Liver (tissue), 9 donors: Measurements from ENCODE around the gene UTS2R. TPM values are rescaled to one million over a fixed set of nuclear protein-coding genes. Genes with fewer than 3 reads are reported as not detected.

Experiments used
- DNase-seq: peaks from one replicate; pipeline ENCODE4 v3.0.0-alpha.2; 2017; ENCODE audit warnings: low spot score
- H3K27ac ChIP-seq, 2 donors: one replicate each; pipeline ENCODE4 v1.7.0; 2013; ENCODE audit warnings: inconsistent platforms in 2 of 2, low read length in 2 of 2, control low read depth in 1 of 2, low read depth in 1 of 2, mild to moderate bottlenecking in 1 of 2
- H3K27me3 ChIP-seq, 4 donors: one replicate each; pipeline versions ENCODE4 v1.6.1 to v1.7.0; 2013; ENCODE audit warnings: low read length in 3 of 4, inconsistent platforms in 1 of 4, mild to moderate bottlenecking in 1 of 4, moderate library complexity in 1 of 4; ENCODE audit not compliant: control insufficient read depth in 4 of 4, insufficient read depth in 4 of 4
- H3K36me3 ChIP-seq, 4 donors: one replicate each; pipeline versions ENCODE4 v1.6.1 to v1.7.0; 2013; ENCODE audit warnings: low read length in 3 of 4, mild to moderate bottlenecking in 3 of 4, low read depth in 1 of 4, moderate library complexity in 1 of 4; ENCODE audit not compliant: control insufficient read depth in 4 of 4, insufficient read depth in 3 of 4
- H3K4me1 ChIP-seq, 4 donors: one replicate each; pipeline versions ENCODE4 v1.6.1 to v1.7.0; 2013; ENCODE audit warnings: low read length in 3 of 4, mild to moderate bottlenecking in 3 of 4, moderate library complexity in 1 of 4; ENCODE audit not compliant: control insufficient read depth in 4 of 4, insufficient read depth in 4 of 4
- H3K4me3 ChIP-seq, 3 donors: one replicate each; pipeline versions ENCODE4 v1.6.1 to v1.7.0; 2013; ENCODE audit warnings: low read length in 3 of 3, control low read depth in 1 of 3, low read depth in 1 of 3, mild to moderate bottlenecking in 1 of 3
- H3K9ac ChIP-seq, 2 donors: one replicate each; pipeline ENCODE4 v1.7.0; 2013; ENCODE audit warnings: low read length in 2 of 2, mild to moderate bottlenecking in 2 of 2, moderate library complexity in 2 of 2, control low read depth in 1 of 2, low read depth in 1 of 2
- H3K9me3 ChIP-seq, 4 donors: one replicate each; pipeline versions ENCODE4 v1.6.1 to v1.7.0; 2013; ENCODE audit warnings: low read length in 3 of 4; ENCODE audit not compliant: control insufficient read depth in 4 of 4
- ATF3 ChIP-seq: IDR thresholded peaks from 2 replicates; pipeline ENCODE4 v1.6.1; 2016; ENCODE audit warnings: antibody characterized with exemption
- EGR1 ChIP-seq, 2 donors: IDR thresholded peaks; 2 replicates each; pipeline ENCODE4 v1.6.1; 2016 to 2018; ENCODE audit warnings: antibody characterized with exemption in 2 of 2, low read depth in 2 of 2
- FOXA1 ChIP-seq: IDR thresholded peaks from 2 replicates; pipeline ENCODE4 v1.6.1; 2016; ENCODE audit warnings: antibody characterized with exemption
- FOXA2 ChIP-seq: IDR thresholded peaks from 2 replicates; pipeline ENCODE4 v1.6.1; 2016; ENCODE audit warnings: antibody characterized with exemption
- GABPA ChIP-seq, 2 donors: IDR thresholded peaks in 1 of 2; conservative IDR thresholded peaks in 1 of 2; 2 replicates each; pipeline ENCODE4 v1.6.1; 2016; ENCODE audit warnings: antibody characterized with exemption in 2 of 2, mild to moderate bottlenecking in 1 of 2, moderate library complexity in 1 of 2
- HNF4A ChIP-seq, 2 donors: conservative IDR thresholded peaks; 2 replicates each; pipeline ENCODE4 v1.6.1; 2016; ENCODE audit warnings: antibody characterized with exemption in 2 of 2, mild to moderate bottlenecking in 2 of 2
- HNF4G ChIP-seq: IDR thresholded peaks from 2 replicates; pipeline ENCODE4 v1.6.1; 2016; ENCODE audit warnings: antibody characterized with exemption
- JUND ChIP-seq, 2 donors: IDR thresholded peaks; 2 replicates each; pipeline ENCODE4 v1.6.1; 2016; ENCODE audit warnings: antibody characterized with exemption in 2 of 2
- NR2F2 ChIP-seq: IDR thresholded peaks from 2 replicates; pipeline ENCODE4 v1.6.1; 2016; ENCODE audit warnings: antibody characterized with exemption
- RAD21 ChIP-seq, 2 donors: IDR thresholded peaks; 2 replicates each; pipeline ENCODE4 v1.6.1; 2016; ENCODE audit warnings: antibody characterized with exemption in 2 of 2, mild to moderate bottlenecking in 2 of 2
- REST ChIP-seq: IDR thresholded peaks from 2 replicates; pipeline ENCODE4 v1.6.1; 2016; ENCODE audit warnings: antibody characterized with exemption, mild to moderate bottlenecking
- RXRA ChIP-seq, 2 donors: IDR thresholded peaks; 2 replicates each; pipeline ENCODE4 v1.6.1; 2017 to 2018; ENCODE audit warnings: antibody characterized with exemption in 2 of 2, mild to moderate bottlenecking in 1 of 2
- SP1 ChIP-seq: IDR thresholded peaks from 2 replicates; pipeline ENCODE4 v1.6.1; 2018; ENCODE audit warnings: antibody characterized with exemption, mild to moderate bottlenecking
- TAF1 ChIP-seq: conservative IDR thresholded peaks from 2 replicates; pipeline ENCODE4 v1.6.1; 2016; ENCODE audit warnings: antibody characterized with exemption, mild to moderate bottlenecking
- YY1 ChIP-seq: IDR thresholded peaks from 2 replicates; pipeline ENCODE4 v1.6.1; 2016; ENCODE audit warnings: antibody characterized with exemption, mild to moderate bottlenecking
- ZBTB33 ChIP-seq: IDR thresholded peaks from 2 replicates; pipeline ENCODE4 v1.6.1; 2016; ENCODE audit warnings: antibody characterized with exemption
- WGBS: extraction: QIAGEN DNeasy Blood & Tissue Kit; methylation state at CpG from one replicate; pipeline ENCODE4 v1.1.7; 2013; 5-methylcytosine and 5-hydroxymethylcytosine counted together
- polyA plus RNA-seq, 2 donors: library from polyadenylated mRNA; stranded (reverse) in 1 of 2; unstranded in 1 of 2; fragments of 200-250 nt in 1 of 2; fragments of >200 nt in 1 of 2; fragmentation: Nextera tagmentation in 1 of 2; extraction: Ambion mirVana in 1 of 2; gene quantifications; one replicate each; pipeline versions ENCODE4 v1.2.1 to v1.2.3, GENCODE V29; 2013 to 2015
- total RNA-seq, 2 donors: library from RNA; depleted of rRNA; stranded (reverse); fragments of >200 nt; gene quantifications; one replicate each; pipeline ENCODE4 v1.2.3, GENCODE V29; 2014
- TF ChIP-seq, protein P1 (sequence below): IDR thresholded peaks from 2 replicates; pipeline ENCODE4 v1.6.1; 2016; ENCODE audit warnings: antibody characterized with exemption
- TF ChIP-seq, protein P2 (sequence below): fragments of 150-350 bp; IDR thresholded peaks from 2 replicates; pipeline ENCODE4 v1.5.1; 2017; ENCODE audit warnings: improper control_type of control experiment, low read depth, low read length; ENCODE audit not compliant: missing input control
- donor health status: healthy.
- donor health status: healthy.
- donor health status: healthy.
- donor health status: healthy.
- donor health status: healthy.

The UTS2R gene
- total and polyA plus RNA-seq, 4 donors = not detected

- Histone ChIP-seq H3K4me3 (no peak overlapping the region), H3K27me3 (no peaks in the 10 kb centered on the region), H3K4me1 (no peaks in the 10 kb centered on the region), H3K9me3 (no peaks in the 10 kb centered on the region), H3K27ac (no peak overlapping the region), H3K9ac (no peak overlapping the region), H3K36me3 (peaks cover 0 to 9% (median 6%) of the 10 kb centered on the region in 4 donors)
- no peak for DNase-seq
- TF ChIP-seq FOXA2 (no peak), GABPA (IDR thresholded peaks at IDR 0.05 in 1 of 2, conservative IDR thresholded peaks at IDR 0.05 in 1 of 2) (no peak), ZBTB33 (no peak), TAF1 (no peak), REST (no peak), FOXA1 (no peak), JUND (IDR thresholded peaks at IDR 0.05) (no peak), SP1 (no peak), YY1 (no peak), HNF4G (no peak), HNF4A (conservative IDR thresholded peaks at IDR 0.05) (no peak), NR2F2 (no peak), RAD21 (IDR thresholded peaks at IDR 0.05) (no peak), EGR1 (IDR thresholded peaks at IDR 0.05; ENCODE audit: low read depth in 2 of 2) (no peak), ATF3 (no peak), RXRA (IDR thresholded peaks at IDR 0.05) (no peak)
- TF ChIP-seq, protein P1, sequence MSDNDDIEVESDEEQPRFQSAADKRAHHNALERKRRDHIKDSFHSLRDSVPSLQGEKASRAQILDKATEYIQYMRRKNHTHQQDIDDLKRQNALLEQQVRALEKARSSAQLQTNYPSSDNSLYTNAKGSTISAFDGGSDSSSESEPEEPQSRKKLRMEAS = no peak
- TF ChIP-seq, protein P2, sequence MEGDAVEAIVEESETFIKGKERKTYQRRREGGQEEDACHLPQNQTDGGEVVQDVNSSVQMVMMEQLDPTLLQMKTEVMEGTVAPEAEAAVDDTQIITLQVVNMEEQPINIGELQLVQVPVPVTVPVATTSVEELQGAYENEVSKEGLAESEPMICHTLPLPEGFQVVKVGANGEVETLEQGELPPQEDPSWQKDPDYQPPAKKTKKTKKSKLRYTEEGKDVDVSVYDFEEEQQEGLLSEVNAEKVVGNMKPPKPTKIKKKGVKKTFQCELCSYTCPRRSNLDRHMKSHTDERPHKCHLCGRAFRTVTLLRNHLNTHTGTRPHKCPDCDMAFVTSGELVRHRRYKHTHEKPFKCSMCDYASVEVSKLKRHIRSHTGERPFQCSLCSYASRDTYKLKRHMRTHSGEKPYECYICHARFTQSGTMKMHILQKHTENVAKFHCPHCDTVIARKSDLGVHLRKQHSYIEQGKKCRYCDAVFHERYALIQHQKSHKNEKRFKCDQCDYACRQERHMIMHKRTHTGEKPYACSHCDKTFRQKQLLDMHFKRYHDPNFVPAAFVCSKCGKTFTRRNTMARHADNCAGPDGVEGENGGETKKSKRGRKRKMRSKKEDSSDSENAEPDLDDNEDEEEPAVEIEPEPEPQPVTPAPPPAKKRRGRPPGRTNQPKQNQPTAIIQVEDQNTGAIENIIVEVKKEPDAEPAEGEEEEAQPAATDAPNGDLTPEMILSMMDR = no peak
- 93% methylated on average over 13 of the region's 13 CpGs for WGBS
These were observed 19.4 kb downstream of the UTS2R start for GRCh38 chr17:82390860-82391435.
